HG03159 (cell line): ENCODE results near the gene TGDS.
"Not testable (repeated sequence)": the region's sequence is repeated elsewhere in the genome, so short reads cannot be mapped to it uniquely, and the experiment has no call there.

Source experiments
- ATAC-seq: cut with Tn5 transposase; IDR thresholded peaks from one replicate; pipeline ENCODE4 v1.9.1; 2021; ENCODE audit warnings: mild to moderate bottlenecking, moderate library complexity; ENCODE audit not compliant: unreplicated experiment

The TGDS gene

GRCh38 chr13:94595950-94596574, at the start of gene TGDS:
TSS of gene TGDS (minus strand) at chr13:94596152. CDS start at chr13:94596136, 16 bp downstream.
- ATAC-seq = peak; percentile 98

GRCh38 chr13:94641409-94641941, 45.5 kb upstream of the TGDS start:
- ATAC-seq = no peak

- ATAC-seq = no peak
Observed at GRCh38 chr13:94640721-94641120, 44.8 kb upstream of the TGDS start.

- not testable (repeated sequence) for ATAC-seq
Observed at GRCh38 chr13:94637677-94638076, 41.7 kb upstream of the TGDS start.

- no peak for ATAC-seq
Observed at GRCh38 chr13:94636942-94637578, 41.1 kb upstream of the TGDS start.

GRCh38 chr13:94636096-94636495, 40.1 kb upstream of the TGDS start:
- ATAC-seq = not testable (repeated sequence)

GRCh38 chr13:94632226-94632980, 36.5 kb upstream of the TGDS start:
- ATAC-seq = no peak

- ATAC-seq = no peak
Observed at GRCh38 chr13:94630858-94631257, 34.9 kb upstream of the TGDS start.

- no peak for ATAC-seq
Observed at GRCh38 chr13:94623316-94623715, 27.4 kb upstream of the TGDS start.

- ATAC-seq = no peak
Observed at GRCh38 chr13:94622344-94622743, 26.4 kb upstream of the TGDS start.

GRCh38 chr13:94620286-94620896, 24.4 kb upstream of the TGDS start:
- peak; percentile 85 for ATAC-seq

GRCh38 chr13:94617389-94618000, 21.5 kb upstream of the TGDS start:
- peak; percentile 56 for ATAC-seq

- no peak for ATAC-seq
Observed at GRCh38 chr13:94613051-94613450, 17.1 kb upstream of the TGDS start.

- no peak for ATAC-seq
Observed at GRCh38 chr13:94612050-94612449, 16.1 kb upstream of the TGDS start.

GRCh38 chr13:94610475-94610874, 14.5 kb upstream of the TGDS start:
- no peak for ATAC-seq

GRCh38 chr13:94609196-94609595, 13.2 kb upstream of the TGDS start:
- ATAC-seq = no peak

- ATAC-seq = no peak
Observed at GRCh38 chr13:94608586-94608985, 12.6 kb upstream of the TGDS start.

- ATAC-seq = no peak
Observed at GRCh38 chr13:94607939-94608338, 12.0 kb upstream of the TGDS start.

GRCh38 chr13:94607056-94607455, 11.1 kb upstream of the TGDS start:
- no peak for ATAC-seq

- ATAC-seq = no peak
Observed at GRCh38 chr13:94602467-94602866, 6.5 kb upstream of the TGDS start.
